Neural crest cell (in vitro differentiated cells): ENCODE data around the gene NECTIN2. TPM values are rescaled to one million over a fixed set of nuclear protein-coding genes. Genes with fewer than 3 reads are reported as not detected.

Experiments
- DNase-seq: peaks from one replicate; pipeline ENCODE4 v3.0.0; 2021; ENCODE audit warnings: low read depth, mixed read lengths, low spot score
- H3K27ac Mint-ChIP-seq: one replicate; pipeline ENCODE4 v1.8.0; 2021; ENCODE audit warnings: mild to moderate bottlenecking, mixed read lengths; ENCODE audit not compliant: unreplicated experiment
- H3K27me3 Mint-ChIP-seq: 2 replicates; pipeline ENCODE4 v1.8.0; 2021; ENCODE audit warnings: low read depth, mild to moderate bottlenecking, mixed read lengths
- H3K36me3 Mint-ChIP-seq: 2 replicates; pipeline ENCODE4 v1.8.0; 2021; ENCODE audit warnings: low read depth, mild to moderate bottlenecking, mixed read lengths
- H3K4me1 Mint-ChIP-seq: 2 replicates; pipeline ENCODE4 v1.8.0; 2021; ENCODE audit warnings: mixed read lengths
- H3K4me3 Mint-ChIP-seq: one replicate; pipeline ENCODE4 v1.8.0; 2021; ENCODE audit warnings: mild to moderate bottlenecking, mixed read lengths
- H3K9me3 Mint-ChIP-seq: 2 replicates; pipeline ENCODE4 v1.8.0; 2021; ENCODE audit warnings: mixed read lengths
- CTCF ChIP-seq: fragments of 200-600 bp; sonication (generic); conservative IDR thresholded peaks from 2 replicates; pipeline ENCODE4 v1.5.0; 2021; ENCODE audit warnings: antibody characterized with exemption, mild to moderate bottlenecking
- total RNA-seq: library from RNA; stranded (reverse); gene quantifications from 2 replicates; pipeline ENCODE4 v1.2.1, GENCODE V29; 2021

NECTIN2 gene
- total RNA-seq, 1 donor from 2014 or later, result 76.2 TPM

DNA sequence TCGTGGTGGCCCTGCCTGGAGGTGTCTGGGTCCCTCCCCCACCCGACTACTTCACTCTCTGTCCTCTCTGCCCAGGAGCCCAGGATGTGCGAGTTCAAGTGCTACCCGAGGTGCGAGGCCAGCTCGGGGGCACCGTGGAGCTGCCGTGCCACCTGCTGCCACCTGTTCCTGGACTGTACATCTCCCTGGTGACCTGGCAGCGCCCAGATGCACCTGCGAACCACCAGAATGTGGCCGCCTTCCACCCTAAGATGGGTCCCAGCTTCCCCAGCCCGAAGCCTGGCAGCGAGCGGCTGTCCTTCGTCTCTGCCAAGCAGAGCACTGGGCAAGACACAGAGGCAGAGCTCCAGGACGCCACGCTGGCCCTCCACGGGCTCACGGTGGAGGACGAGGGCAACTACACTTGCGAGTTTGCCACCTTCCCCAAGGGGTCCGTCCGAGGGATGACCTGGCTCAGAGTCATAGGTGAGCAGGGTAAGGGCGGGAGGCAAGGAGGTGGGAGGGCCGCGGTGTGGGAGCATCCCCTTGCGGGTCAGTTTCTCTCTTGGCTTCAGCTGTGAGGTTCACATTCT lies 19.2 kb downstream of the NECTIN2 start:
- Mint-ChIP-seq H3K27ac (no peak overlapping the region), H3K4me3 (no peak overlapping the region), H3K36me3 (peaks cover 21% of the 10 kb centered on the region), H3K4me1 (no peaks in the 10 kb centered on the region), H3K9me3 (peaks cover 3% of the 10 kb centered on the region), H3K27me3 (no peaks in the 10 kb centered on the region)
- no peak for TF ChIP-seq CTCF
- DNase-seq, result no peak

DNA sequence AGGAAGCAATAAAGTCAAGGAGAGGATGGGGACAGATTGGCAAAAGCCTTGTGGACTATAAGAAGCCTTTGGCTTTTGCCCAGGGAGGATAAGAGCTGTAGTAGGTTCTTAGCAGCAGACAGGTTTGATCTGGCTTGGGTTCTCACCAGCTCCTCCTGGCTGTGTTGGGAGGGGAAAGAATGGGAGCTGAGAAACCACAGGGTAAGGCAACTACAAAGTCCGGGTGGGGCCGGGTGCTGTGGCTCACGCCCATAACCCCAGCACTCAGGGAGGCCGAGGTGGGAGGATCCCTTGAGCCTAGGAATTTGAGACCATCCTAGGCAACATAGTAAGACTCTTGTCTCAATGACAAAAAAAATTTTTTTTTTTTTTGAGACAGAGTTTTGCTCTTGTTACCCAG lies 20.6 kb downstream of the NECTIN2 start:
- Mint-ChIP-seq H3K4me3 (no peak overlapping the region), H3K4me1 (no peaks in the 10 kb centered on the region), H3K36me3 (peaks cover 11% of the 10 kb centered on the region), H3K9me3 (peaks cover under 1% of the 10 kb centered on the region), H3K27me3 (no peaks in the 10 kb centered on the region), H3K27ac (no peak overlapping the region)
- DNase-seq, result no peak
- no peak for TF ChIP-seq CTCF

DNA sequence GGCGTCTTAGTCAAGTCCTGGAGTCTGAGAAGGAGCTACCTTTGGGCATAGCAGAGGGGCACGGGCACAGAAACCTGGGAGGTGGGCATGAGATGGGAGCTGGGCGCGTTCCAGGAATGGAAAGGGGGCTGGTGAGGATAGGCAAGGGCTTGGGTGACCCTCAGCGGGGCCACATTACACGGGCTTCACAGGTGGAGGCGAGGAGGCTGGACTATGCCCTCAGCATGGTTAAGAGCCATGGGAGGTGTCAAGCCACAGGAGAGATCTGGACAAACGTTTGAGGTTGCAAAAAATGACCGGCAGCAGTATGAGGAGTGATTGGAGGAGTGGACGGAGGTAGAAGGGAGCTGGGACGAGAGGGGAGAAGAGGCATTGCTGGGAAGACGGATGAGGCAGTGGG lies 21.5 kb downstream of the NECTIN2 start:
- TF ChIP-seq CTCF, result no peak
- Mint-ChIP-seq H3K27ac (peak overlapping the region; percentile 24), H3K9me3 (no peaks in the 10 kb centered on the region), H3K36me3 (peaks cover 13% of the 10 kb centered on the region), H3K4me3 (no peak overlapping the region), H3K27me3 (no peaks in the 10 kb centered on the region), H3K4me1 (no peaks in the 10 kb centered on the region)
- no peak for DNase-seq

GRCh38 chr19:44869733-44870470 lies 23.8 kb downstream of the NECTIN2 start:
- H3K36me3 Mint-ChIP-seq, result peaks cover 17% of the 10 kb centered on the region
- H3K4me1 Mint-ChIP-seq, result no peaks in the 10 kb centered on the region
- DNase-seq, result no peak
- no peaks in the 10 kb centered on the region for H3K27me3 Mint-ChIP-seq
- H3K27ac Mint-ChIP-seq, result peak overlapping the region; percentile 91
- no peak for TF ChIP-seq CTCF
- H3K9me3 Mint-ChIP-seq, result no peaks in the 10 kb centered on the region
- H3K4me3 Mint-ChIP-seq, result no peak overlapping the region

- no peaks in the 10 kb centered on the region for H3K4me1 Mint-ChIP-seq
- H3K36me3 Mint-ChIP-seq, result peaks cover 22% of the 10 kb centered on the region
- no peaks in the 10 kb centered on the region for H3K9me3 Mint-ChIP-seq
- H3K4me3 Mint-ChIP-seq, result no peak overlapping the region
- no peak for DNase-seq
- H3K27me3 Mint-ChIP-seq, result no peaks in the 10 kb centered on the region
- no peak overlapping the region for H3K27ac Mint-ChIP-seq
- TF ChIP-seq CTCF, result no peak
Measured at GRCh38 chr19:44871809-44872208, 25.7 kb downstream of the NECTIN2 start.
